MM.1S (cell line): ENCODE data around the gene OR13H1.

Experiments
- DNase-seq: peaks from one replicate; pipeline ENCODE4 v3.0.0-alpha.2; 2015
- H2AFZ ChIP-seq: fragments of 300-600 bp; sonication (generic); 2 replicates; pipeline ENCODE4 v1.6.0; 2016; ENCODE audit warnings: antibody characterized with exemption, low read length
- H3F3A ChIP-seq: fragments of 300-600 bp; sonication (generic); 2 replicates; pipeline ENCODE4 v1.6.1; 2016; ENCODE audit warnings: mild to moderate bottlenecking, antibody characterized with exemption, low read length, moderate library complexity, mixed read lengths; ENCODE audit not compliant: insufficient read depth
- H3K27ac ChIP-seq: fragments of 300-600 bp; sonication (generic); 2 replicates; pipeline ENCODE4 v1.5.1; 2016; ENCODE audit warnings: mild to moderate bottlenecking, low read length
- H3K27me3 ChIP-seq: fragments of 300-600 bp; sonication (generic); replicated peaks from 2 replicates; pipeline ENCODE4 v1.6.0; 2016; ENCODE audit warnings: low read length; ENCODE audit not compliant: insufficient read depth
- H3K36me3 ChIP-seq: fragments of 300-600 bp; sonication (generic); replicated peaks from 2 replicates; pipeline ENCODE4 v1.6.1; 2016; ENCODE audit warnings: mild to moderate bottlenecking, low read length, mixed read lengths; ENCODE audit not compliant: insufficient read depth
- H3K4me1 ChIP-seq: fragments of 300-600 bp; sonication (generic); 2 replicates; pipeline ENCODE4 v1.6.1; 2016; ENCODE audit warnings: low read length, mixed read lengths
- H3K4me2 ChIP-seq: fragments of 300-600 bp; sonication (generic); 2 replicates; pipeline ENCODE4 v1.6.0; 2016; ENCODE audit warnings: low read depth, low read length
- H3K4me3 ChIP-seq: fragments of 300-600 bp; sonication (generic); 2 replicates; pipeline ENCODE4 v1.5.1; 2016; ENCODE audit warnings: low read length, mixed read lengths
- H3K79me2 ChIP-seq: fragments of 300-600 bp; sonication (generic); 2 replicates; pipeline ENCODE4 v1.6.1; 2016; ENCODE audit warnings: mixed run types, low read length, mixed read lengths
- H3K9ac ChIP-seq: fragments of 300-600 bp; sonication (generic); 2 replicates; pipeline ENCODE4 v1.6.1; 2016; ENCODE audit warnings: low read length, mixed read lengths
- H3K9me2 ChIP-seq: fragments of 300-600 bp; sonication (generic); replicated peaks from 2 replicates; pipeline ENCODE4 v1.6.1; 2016; ENCODE audit warnings: mild to moderate bottlenecking, low read length, mixed read lengths; ENCODE audit not compliant: insufficient read depth
- H3K9me3 ChIP-seq: fragments of 300-600 bp; sonication (generic); replicated peaks from 2 replicates; pipeline ENCODE4 v1.6.1; 2016; ENCODE audit warnings: mild to moderate bottlenecking, low read length, mixed read lengths; ENCODE audit not compliant: insufficient read depth
- H4K20me1 ChIP-seq: fragments of 300-600 bp; sonication (generic); 2 replicates; pipeline ENCODE4 v1.6.1; 2016; ENCODE audit warnings: mild to moderate bottlenecking, low read length, moderate library complexity, mixed read lengths; ENCODE audit not compliant: insufficient read depth
- CTCF ChIP-seq: fragments of 300-600 bp; sonication (generic); IDR thresholded peaks from 2 replicates; pipeline ENCODE4 v1.5.1; 2016; ENCODE audit warnings: antibody characterized with exemption, low read length, mixed read lengths
- EZH2 ChIP-seq: fragments of 300-600 bp; sonication (generic); optimal IDR thresholded peaks from 2 replicates; pipeline ENCODE3; 2017; ENCODE audit warnings: low read depth, mild to moderate bottlenecking, antibody characterized with exemption, low read length, mixed read lengths
- EZH2phosphoT487 ChIP-seq: fragments of 300-600 bp; sonication (generic); IDR thresholded peaks from 2 replicates; pipeline ENCODE4 v1.6.1; 2018; ENCODE audit warnings: antibody characterized with exemption, low read length

The OR13H1 gene

GRCh38 chrX:131564553-131565229 is 20.8 kb downstream of the OR13H1 start:
- Histone ChIP-seq H3K4me2 (no peak overlapping the region), H2AFZ (no peak overlapping the region)

GRCh38 chrX:131565909-131566308 is 22.0 kb downstream of the OR13H1 start:
- Histone ChIP-seq H3K79me2 (no peaks in the 10 kb centered on the region), H3K4me3 (no peak overlapping the region), H3F3A (no peaks in the 10 kb centered on the region), H3K4me2 (no peak overlapping the region), H3K36me3 (no peaks in the 10 kb centered on the region), H3K9ac (no peak overlapping the region), H4K20me1 (no peaks in the 10 kb centered on the region), H3K9me2 (no peaks in the 10 kb centered on the region), H3K27ac (no peak overlapping the region), H2AFZ (no peak overlapping the region), H3K27me3 (no peaks in the 10 kb centered on the region), H3K4me1 (no peaks in the 10 kb centered on the region), H3K9me3 (no peaks in the 10 kb centered on the region)
- TF ChIP-seq CTCF (no peak), EZH2phosphoT487 (no peak), EZH2 (no peak)
- DNase-seq, result no peak

More at GRCh38 chrX:131564553-131565229, 20.8 kb downstream of the OR13H1 start:
- Histone ChIP-seq H3K9me2 (no peaks in the 10 kb centered on the region), H3K36me3 (no peaks in the 10 kb centered on the region), H3K79me2 (no peaks in the 10 kb centered on the region), H3K27me3 (no peaks in the 10 kb centered on the region), H3K4me3 (no peak overlapping the region), H3K4me1 (no peaks in the 10 kb centered on the region), H3K27ac (no peak overlapping the region), H3K9me3 (no peaks in the 10 kb centered on the region), H3F3A (no peaks in the 10 kb centered on the region), H4K20me1 (no peaks in the 10 kb centered on the region), H3K9ac (no peak overlapping the region)
- TF ChIP-seq EZH2 (no peak), CTCF (no peak), EZH2phosphoT487 (no peak)
- DNase-seq, result no peak

GRCh38 chrX:131571348-131571747 is 27.5 kb downstream of the OR13H1 start:
- TF ChIP-seq EZH2, result no peak
- TF ChIP-seq EZH2phosphoT487, result no peak
- TF ChIP-seq CTCF, result no peak
- no peaks in the 10 kb centered on the region for H3K4me1 ChIP-seq
- H3K4me2 ChIP-seq, result no peak overlapping the region
- no peaks in the 10 kb centered on the region for H3K9me3 ChIP-seq
- no peak overlapping the region for H3K9ac ChIP-seq
- H2AFZ ChIP-seq, result no peak overlapping the region
- DNase-seq, result no peak
- no peak overlapping the region for H3K4me3 ChIP-seq
- H3K36me3 ChIP-seq, result no peaks in the 10 kb centered on the region
- no peaks in the 10 kb centered on the region for H3K9me2 ChIP-seq
- no peak overlapping the region for H3K27ac ChIP-seq
- no peaks in the 10 kb centered on the region for H3K79me2 ChIP-seq
- H3K27me3 ChIP-seq, result no peaks in the 10 kb centered on the region
- H4K20me1 ChIP-seq, result no peaks in the 10 kb centered on the region
- no peaks in the 10 kb centered on the region for H3F3A ChIP-seq
